IPS DF 6.9 (cell line): ENCODE measurements around the gene HERC5.

ENCODE experiments used
- DNase-seq: peaks from one replicate; pipeline ENCODE4 v3.0.0-alpha.2; 2013; ENCODE audit warnings: low read depth, low spot score
- H3K27ac ChIP-seq: one replicate; pipeline ENCODE4 v1.5.1; 2013; ENCODE audit warnings: low read length, control low read depth
- H3K27me3 ChIP-seq: 2 replicates; pipeline ENCODE4 v1.6.1; 2013; ENCODE audit warnings: mild to moderate bottlenecking, low read length; ENCODE audit not compliant: control insufficient read depth, insufficient read depth
- H3K36me3 ChIP-seq: 2 replicates; pipeline ENCODE4 v1.6.1; 2013; ENCODE audit warnings: low read length; ENCODE audit not compliant: control insufficient read depth, insufficient read depth
- H3K4me1 ChIP-seq: 2 replicates; pipeline ENCODE4 v1.6.1; 2013; ENCODE audit warnings: low read length; ENCODE audit not compliant: control insufficient read depth, insufficient read depth
- H3K4me3 ChIP-seq: 2 replicates; pipeline ENCODE4 v1.5.1; 2013; ENCODE audit warnings: mild to moderate bottlenecking, low read length
- H3K9me3 ChIP-seq: 2 replicates; pipeline ENCODE4 v1.6.1; 2013; ENCODE audit warnings: low read length, inconsistent platforms; ENCODE audit not compliant: control insufficient read depth, insufficient read depth
- WGBS: extraction: QIAGEN DNeasy Blood & Tissue Kit; methylation state at CpG from one replicate; pipeline ENCODE4 v1.1.7; 2013; ENCODE audit warnings: mixed read lengths, missing lambda C conversion rate; ENCODE audit not compliant: insufficient read length, insufficient coverage; 5-methylcytosine and 5-hydroxymethylcytosine counted together

Gene HERC5

DNA sequence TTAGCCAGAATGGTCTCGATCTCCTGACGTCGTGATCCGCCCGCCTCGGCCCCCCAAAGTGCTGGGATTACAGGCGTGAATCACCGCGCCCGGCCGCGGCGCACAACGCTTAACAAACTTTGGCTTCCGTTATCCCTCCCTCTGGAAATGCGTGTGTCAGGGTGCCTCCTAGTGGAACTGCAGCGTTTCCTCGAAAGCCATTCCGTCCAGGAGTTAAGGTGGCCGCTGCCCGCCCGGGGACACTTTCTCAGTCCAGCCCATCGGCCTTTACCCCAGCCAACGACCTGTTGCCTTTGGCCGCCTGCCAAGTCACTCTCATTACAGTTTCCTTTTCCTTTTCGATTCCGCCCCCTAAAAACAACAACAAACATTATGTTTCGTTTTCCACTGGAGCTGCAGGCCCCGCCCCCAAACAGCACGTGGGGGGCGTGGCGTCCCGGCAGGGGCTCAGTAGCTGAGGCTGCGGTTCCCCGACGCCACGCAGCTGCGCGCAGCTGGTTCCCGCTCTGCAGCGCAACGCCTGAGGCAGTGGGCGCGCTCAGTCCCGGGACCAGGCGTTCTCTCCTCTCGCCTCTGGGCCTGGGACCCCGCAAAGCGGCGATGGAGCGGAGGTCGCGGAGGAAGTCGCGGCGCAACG is at the start of gene HERC5:
TSS of gene HERC5 (plus strand) at position 450 of the 637 bp plus-strand sequence. CDS start at position 601, 151 bp downstream.
- no peak within 1 kb of the TSS for H3K27ac ChIP-seq
- no peaks in the 10 kb centered on the region for H3K4me1 ChIP-seq
- H3K4me3 ChIP-seq: peak within 1 kb of the TSS; percentile 53
- DNase-seq: peak; percentile 85
- no CpG with 5 or more reads among the region's 57 CpGs for WGBS
- no peaks in the 10 kb centered on the region for H3K9me3 ChIP-seq
- H3K36me3 ChIP-seq: no peaks in the 10 kb centered on the region
- peaks cover 2% of the 10 kb centered on the region; the same call in 1 of the 2 replicates for H3K27me3 ChIP-seq

DNA sequence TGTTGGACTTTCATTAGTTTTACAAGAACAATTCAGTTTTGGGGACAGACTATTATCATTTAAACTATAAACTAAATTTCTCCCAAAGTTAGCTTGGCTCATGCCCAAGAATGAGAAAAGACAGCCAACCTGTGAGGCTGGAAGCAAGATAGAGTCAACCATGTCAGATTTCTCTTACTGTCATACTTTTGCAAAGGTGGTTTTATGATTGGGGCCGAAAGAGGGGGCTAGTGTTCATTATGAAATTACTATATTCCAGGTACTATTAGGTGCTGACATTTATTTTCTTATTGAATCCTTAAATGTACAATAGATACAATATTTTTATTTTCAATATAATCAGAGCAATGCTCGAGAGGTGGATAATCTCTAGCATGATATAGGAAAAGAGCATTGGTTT is 47.7 kb upstream of the HERC5 start:
- Histone ChIP-seq H3K36me3 (no peaks in the 10 kb centered on the region), H3K4me3 (no peak overlapping the region), H3K27ac (no peak overlapping the region), H3K27me3 (no peaks in the 10 kb centered on the region), H3K9me3 (no peaks in the 10 kb centered on the region), H3K4me1 (no peaks in the 10 kb centered on the region)
- no peak for DNase-seq
- no CpG with 5 or more reads among the region's 2 CpGs for WGBS

DNA sequence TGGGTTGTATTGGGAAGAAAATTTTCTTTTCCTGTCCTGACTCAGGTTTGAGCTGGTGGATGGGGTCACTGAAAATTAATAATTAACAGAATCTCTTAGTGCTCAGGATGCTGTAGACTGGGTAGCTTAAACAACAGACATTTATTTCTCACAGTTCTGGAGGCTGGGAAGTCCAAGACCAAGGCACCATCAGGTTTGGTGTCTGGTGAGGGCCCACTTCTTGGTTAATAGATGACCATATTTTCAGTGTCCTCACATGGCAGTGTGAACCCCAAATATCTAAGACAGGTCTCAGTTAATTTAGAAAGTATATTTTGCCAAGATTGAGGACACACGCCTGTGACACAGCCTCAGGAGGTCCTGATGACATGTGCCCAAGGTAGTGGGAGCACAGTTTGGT is 47.1 kb upstream of the HERC5 start:
- Histone ChIP-seq H3K4me3 (no peak overlapping the region), H3K27me3 (no peaks in the 10 kb centered on the region), H3K27ac (no peak overlapping the region), H3K36me3 (no peaks in the 10 kb centered on the region), H3K9me3 (no peaks in the 10 kb centered on the region), H3K4me1 (no peaks in the 10 kb centered on the region)
- WGBS: no CpG with 5 or more reads among the region's 1 CpG
- DNase-seq: no peak

DNA sequence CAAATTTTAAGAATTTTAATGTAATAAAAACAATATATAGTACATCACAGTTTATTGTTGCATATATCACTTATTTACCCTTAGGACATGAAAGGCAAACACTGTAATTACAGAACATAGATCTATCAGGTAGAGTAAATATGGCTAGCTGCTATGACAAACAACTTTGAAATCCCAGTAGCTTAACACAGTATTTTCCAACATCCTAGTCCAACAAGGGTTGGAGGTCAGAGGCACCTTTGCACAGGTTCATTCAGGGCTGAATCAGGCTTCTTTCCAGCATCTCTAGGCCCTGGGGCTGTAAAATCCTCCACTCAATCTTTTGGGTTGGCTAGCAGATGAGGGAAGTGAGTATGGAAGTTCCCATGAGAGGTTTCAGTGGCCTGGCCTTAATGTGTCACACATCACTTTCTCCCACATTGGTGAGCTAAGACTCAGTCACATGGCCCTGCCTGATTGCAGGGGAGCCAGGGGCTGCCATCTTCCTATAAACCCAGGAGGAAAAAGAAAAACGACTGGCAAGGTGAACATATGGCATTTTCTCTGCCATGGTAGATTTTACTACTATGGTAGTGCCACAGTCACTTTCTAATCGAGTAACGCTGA is 45.3 kb upstream of the HERC5 start:
- no CpG with 5 or more reads among the region's 3 CpGs for WGBS
- Histone ChIP-seq H3K27ac (no peak overlapping the region), H3K36me3 (no peaks in the 10 kb centered on the region), H3K4me1 (no peaks in the 10 kb centered on the region), H3K9me3 (no peaks in the 10 kb centered on the region), H3K27me3 (no peaks in the 10 kb centered on the region), H3K4me3 (no peak overlapping the region)
- DNase-seq: no peak

DNA sequence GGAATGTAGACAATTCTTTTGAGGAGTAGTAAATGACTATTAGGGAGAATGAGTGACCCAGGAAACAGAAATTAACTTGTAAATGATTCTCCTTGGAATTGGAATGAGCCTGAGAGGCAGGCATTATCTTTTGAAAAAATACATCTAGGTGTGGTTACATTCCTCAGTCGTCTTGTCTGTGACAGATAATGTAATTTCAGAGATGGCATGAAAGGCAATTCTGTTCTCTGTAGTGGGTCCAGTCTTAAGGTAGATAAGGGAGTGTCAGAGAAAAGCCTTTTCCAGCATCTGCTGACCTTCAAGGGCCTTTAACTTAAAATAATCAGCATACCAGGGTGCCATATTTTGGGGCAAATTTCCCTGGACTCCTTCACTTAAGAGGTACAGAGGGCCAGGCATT is 43.1 kb upstream of the HERC5 start:
- H3K4me1 ChIP-seq: no peaks in the 10 kb centered on the region
- no CpG with 5 or more reads among the region's 1 CpG for WGBS
- no peak overlapping the region for H3K27ac ChIP-seq
- H3K27me3 ChIP-seq: no peaks in the 10 kb centered on the region
- DNase-seq: no peak
- H3K9me3 ChIP-seq: no peaks in the 10 kb centered on the region
- no peak overlapping the region for H3K4me3 ChIP-seq
- no peaks in the 10 kb centered on the region for H3K36me3 ChIP-seq

DNA sequence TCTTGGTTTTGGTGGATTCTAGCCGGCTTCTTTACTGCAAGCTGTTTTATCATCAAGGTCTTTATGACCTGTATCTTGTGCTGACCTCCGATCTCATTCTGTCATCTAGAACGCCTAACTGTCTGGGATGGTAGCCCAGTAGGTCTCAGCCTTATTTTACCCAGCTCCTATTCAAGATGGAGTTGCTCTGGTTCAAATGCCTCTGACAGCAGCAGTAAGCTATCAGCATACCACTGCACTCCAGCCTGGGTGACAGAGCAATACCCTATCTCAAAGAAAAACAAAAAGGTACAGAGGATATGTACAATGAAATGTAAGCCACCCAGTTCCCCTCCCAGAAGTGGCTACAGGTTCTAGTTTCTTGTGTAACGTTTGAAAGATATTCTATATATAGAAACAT is 42.2 kb upstream of the HERC5 start:
- Histone ChIP-seq H3K4me3 (no peak overlapping the region), H3K27me3 (no peaks in the 10 kb centered on the region), H3K9me3 (no peaks in the 10 kb centered on the region), H3K4me1 (no peaks in the 10 kb centered on the region), H3K36me3 (no peaks in the 10 kb centered on the region), H3K27ac (no peak overlapping the region)
- no CpG with 5 or more reads among the region's 4 CpGs for whole genome bisulfite sequencing
- no peak for DNase-seq

DNA sequence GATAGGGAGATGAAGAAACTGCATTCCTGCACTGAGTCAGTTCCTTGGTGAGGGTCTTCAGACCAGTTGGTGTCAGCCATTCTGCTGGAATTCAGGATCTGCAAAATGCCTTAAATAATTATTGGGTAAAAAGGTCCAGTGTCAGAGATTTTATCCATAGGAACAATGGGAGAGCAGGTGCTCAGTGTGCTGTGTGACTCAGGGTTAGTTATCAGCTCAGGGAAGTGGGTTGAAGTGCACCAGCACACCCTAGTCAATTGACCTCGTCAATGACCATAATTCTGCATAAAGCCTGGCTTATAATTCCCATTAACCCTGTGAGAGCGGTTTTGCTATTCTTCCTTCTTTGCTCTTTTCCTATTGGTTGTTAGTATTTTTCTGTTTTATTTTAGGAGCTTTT is 40.9 kb upstream of the HERC5 start:
- Histone ChIP-seq H3K27me3 (no peaks in the 10 kb centered on the region), H3K4me1 (no peaks in the 10 kb centered on the region), H3K4me3 (no peak overlapping the region), H3K9me3 (no peaks in the 10 kb centered on the region), H3K36me3 (no peaks in the 10 kb centered on the region), H3K27ac (no peak overlapping the region)
- DNase-seq: no peak
- WGBS: no CpG with 5 or more reads among the region's 2 CpGs

DNA sequence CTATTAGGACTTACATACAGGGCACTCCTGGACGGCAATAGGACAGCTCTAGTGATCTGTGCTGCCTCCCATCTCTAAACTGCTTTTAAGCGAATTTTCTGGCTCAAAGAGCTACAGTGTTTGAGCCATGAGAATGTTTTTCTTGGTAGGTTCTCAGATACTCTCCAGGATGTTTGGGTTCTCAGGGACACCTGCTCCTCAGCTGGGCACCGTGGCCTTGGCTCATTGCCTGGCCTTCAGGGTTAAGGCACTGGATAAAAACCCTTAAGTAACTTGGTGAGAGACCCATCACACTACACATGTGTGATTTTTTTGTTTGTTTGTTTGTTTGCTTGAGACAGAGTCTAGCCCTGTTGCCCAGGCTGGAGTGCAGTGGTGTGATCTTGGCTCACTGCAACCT is 38.5 kb upstream of the HERC5 start:
- no peaks in the 10 kb centered on the region for H3K9me3 ChIP-seq
- no peak overlapping the region for H3K27ac ChIP-seq
- H3K4me3 ChIP-seq: no peak overlapping the region
- no peak for DNase-seq
- H3K36me3 ChIP-seq: no peaks in the 10 kb centered on the region
- no peaks in the 10 kb centered on the region for H3K4me1 ChIP-seq
- H3K27me3 ChIP-seq: no peaks in the 10 kb centered on the region
- WGBS: no CpG with 5 or more reads among the region's 3 CpGs

DNA sequence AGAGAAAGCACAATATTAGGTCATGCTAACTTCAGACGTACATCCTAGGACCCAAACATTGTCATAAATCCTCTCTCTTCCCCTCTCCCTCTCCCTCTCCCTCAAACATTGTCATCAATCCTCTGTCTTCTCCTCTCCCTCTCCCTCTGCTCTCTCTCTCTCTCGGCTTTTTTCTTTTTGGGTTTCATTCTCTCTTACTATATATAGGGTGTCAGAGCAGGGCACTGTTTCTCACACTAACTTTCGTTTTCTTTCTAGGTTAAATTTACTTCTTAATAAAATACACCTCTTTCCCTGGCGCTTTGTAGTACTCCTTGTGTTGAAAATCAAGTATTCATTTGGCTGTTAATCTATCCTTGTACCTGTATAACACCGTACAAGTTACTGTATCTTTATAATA is 37.0 kb upstream of the HERC5 start:
- Histone ChIP-seq H3K27me3 (no peaks in the 10 kb centered on the region), H3K4me1 (no peaks in the 10 kb centered on the region), H3K4me3 (no peak overlapping the region), H3K27ac (no peak overlapping the region), H3K9me3 (no peaks in the 10 kb centered on the region), H3K36me3 (no peaks in the 10 kb centered on the region)
- no peak for DNase-seq
- WGBS: no CpG with 5 or more reads among the region's 5 CpGs

DNA sequence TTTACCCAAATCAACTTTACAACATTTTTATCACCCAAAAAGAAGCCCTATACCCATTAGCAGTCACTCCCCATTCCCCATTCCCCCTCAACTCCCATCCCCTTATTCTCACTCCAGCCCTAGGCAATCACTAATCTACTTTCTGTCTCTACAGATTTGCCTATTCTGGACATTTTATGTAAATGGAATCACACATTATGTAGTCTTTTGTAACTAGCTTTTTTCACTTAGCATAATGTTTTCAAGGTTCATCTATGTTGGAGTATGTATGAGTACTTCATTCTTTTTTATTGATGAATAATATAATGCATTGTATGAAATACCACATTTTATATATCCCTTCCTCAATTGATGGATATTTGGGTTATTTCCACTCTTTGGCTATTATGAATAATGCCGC is 36.1 kb upstream of the HERC5 start:
- DNase-seq: no peak
- no peak overlapping the region for H3K4me3 ChIP-seq
- H3K9me3 ChIP-seq: no peaks in the 10 kb centered on the region
- H3K27ac ChIP-seq: no peak overlapping the region
- no peaks in the 10 kb centered on the region for H3K27me3 ChIP-seq
- H3K36me3 ChIP-seq: no peaks in the 10 kb centered on the region
- WGBS: no CpG with 5 or more reads among the region's 1 CpG
- no peaks in the 10 kb centered on the region for H3K4me1 ChIP-seq

DNA sequence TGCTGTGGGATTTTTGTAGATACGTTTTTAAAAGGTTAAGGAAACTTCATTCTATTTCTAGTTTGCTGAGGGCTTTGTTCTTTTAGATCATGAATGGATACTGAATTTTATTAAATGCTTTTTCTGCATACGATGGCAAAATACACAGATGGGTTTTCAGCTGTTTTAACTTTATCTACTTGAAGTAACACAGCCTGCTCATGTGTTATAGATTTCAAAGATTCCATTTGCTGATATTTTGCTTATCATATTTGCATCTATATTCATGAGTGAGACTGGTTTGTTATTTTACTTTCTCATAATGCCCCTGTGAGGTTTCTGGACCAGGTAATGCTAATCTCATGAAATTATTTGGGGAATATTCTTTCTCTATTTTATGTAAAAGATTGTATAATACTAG is 34.5 kb upstream of the HERC5 start:
- WGBS: no CpG with 5 or more reads among the region's 2 CpGs

More for the DNA sequence above, 34.5 kb upstream of the HERC5 start:
- Histone ChIP-seq H3K4me3 (no peak overlapping the region), H3K27me3 (no peaks in the 10 kb centered on the region), H3K4me1 (no peaks in the 10 kb centered on the region), H3K27ac (no peak overlapping the region), H3K9me3 (no peaks in the 10 kb centered on the region), H3K36me3 (no peaks in the 10 kb centered on the region)
- DNase-seq: no peak
